ENCODE measurements around the gene LBHD1. TPM values are rescaled to one million over a fixed set of nuclear protein-coding genes. Genes with fewer than 3 reads are reported as not detected.

LBHD1 gene
- total RNA-seq (1 to 10 TPM in 3 of 4 donors, under 1 TPM in 1; 0.74 to 3.2 (median 1.9) TPM), polyA plus RNA-seq (1 to 10 TPM in 2 of 3 donors, under 1 TPM in 1; 0.98 to 3.6 (median 1.6) TPM)
- long read RNA-seq, donor 1 = 0 reads
- long read RNA-seq, donor 2, partial matches to known transcripts = 1 of 2 reads
- long read RNA-seq, donor 2, other reads (novel, unspliced or antisense) = 1 of 2 reads

DNA sequence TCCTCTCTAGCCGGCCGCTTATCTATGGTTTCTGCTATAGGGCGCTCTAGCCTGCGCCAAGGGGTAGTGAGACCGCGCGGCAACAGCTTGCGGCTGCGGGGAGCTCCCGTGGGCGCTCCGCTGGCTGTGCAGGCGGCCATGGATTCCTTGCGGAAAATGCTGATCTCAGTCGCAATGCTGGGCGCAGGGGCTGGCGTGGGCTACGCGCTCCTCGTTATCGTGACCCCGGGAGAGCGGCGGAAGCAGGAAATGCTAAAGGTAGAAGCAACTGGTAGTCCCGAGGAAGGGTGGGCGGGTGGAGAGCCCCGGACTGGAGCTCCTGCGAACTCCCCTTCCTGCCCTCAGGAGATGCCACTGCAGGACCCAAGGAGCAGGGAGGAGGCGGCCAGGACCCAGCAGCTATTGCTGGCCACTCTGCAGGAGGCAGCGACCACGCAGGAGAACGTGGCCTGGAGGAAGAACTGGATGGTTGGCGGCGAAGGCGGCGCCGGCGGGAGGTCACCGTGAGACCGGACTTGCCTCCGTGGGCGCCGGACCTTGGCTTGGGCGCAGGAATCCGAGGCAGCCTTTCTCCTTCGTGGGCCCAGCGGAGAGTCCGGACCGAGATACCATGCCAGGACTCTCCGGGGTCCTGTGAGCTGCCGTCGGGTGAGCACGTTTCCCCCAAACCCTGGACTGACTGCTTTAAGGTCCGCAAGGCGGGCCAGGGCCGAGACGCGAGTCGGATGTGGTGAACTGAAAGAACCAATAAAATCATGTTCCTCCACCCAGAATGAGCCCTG lies at the start of gene LBHD1, which contains the start of gene UQCC3:
LBHD1 (minus strand) TSS at position 660 of the 782 bp plus-strand sequence. CDS start 2,236 bp downstream, outside the sequence.
UQCC3 (plus strand) TSS at position 66 of the 782 bp plus-strand sequence; CDS start at position 139, 73 bp downstream.
- Histone ChIP-seq H3K27ac (peak within 1 kb of the TSS; percentile 87), H3K9me3 (no peaks in the 10 kb centered on the region), H3K36me3 (ENCODE audit: insufficient read depth in 1 of 2, low read depth in 1 of 2) (peaks cover 9 to 51% of the 10 kb centered on the region in 2 donors), H3K4me3 (peak within 1 kb of the TSS; percentile 98), H3K27me3 (ENCODE audit: insufficient read depth in 3 of 3, low read length in 2 of 3) (no peaks in the 10 kb centered on the region), H3K4me1 (peaks cover 43% of the 10 kb centered on the region)
- TF ChIP-seq, protein P1, sequence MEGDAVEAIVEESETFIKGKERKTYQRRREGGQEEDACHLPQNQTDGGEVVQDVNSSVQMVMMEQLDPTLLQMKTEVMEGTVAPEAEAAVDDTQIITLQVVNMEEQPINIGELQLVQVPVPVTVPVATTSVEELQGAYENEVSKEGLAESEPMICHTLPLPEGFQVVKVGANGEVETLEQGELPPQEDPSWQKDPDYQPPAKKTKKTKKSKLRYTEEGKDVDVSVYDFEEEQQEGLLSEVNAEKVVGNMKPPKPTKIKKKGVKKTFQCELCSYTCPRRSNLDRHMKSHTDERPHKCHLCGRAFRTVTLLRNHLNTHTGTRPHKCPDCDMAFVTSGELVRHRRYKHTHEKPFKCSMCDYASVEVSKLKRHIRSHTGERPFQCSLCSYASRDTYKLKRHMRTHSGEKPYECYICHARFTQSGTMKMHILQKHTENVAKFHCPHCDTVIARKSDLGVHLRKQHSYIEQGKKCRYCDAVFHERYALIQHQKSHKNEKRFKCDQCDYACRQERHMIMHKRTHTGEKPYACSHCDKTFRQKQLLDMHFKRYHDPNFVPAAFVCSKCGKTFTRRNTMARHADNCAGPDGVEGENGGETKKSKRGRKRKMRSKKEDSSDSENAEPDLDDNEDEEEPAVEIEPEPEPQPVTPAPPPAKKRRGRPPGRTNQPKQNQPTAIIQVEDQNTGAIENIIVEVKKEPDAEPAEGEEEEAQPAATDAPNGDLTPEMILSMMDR (IDR thresholded peaks at IDR 0.05) = no peak
- peak; percentile 74 to 85 for DNase-seq
- intact Hi-C loops (cut with DNase I) = no loop called here
- WGBS, 3 donors = 0% methylated on average over 58 to 59 of the region's 59 CpGs
- peak; percentile 78 to 87 (median 84) for ATAC-seq

DNA sequence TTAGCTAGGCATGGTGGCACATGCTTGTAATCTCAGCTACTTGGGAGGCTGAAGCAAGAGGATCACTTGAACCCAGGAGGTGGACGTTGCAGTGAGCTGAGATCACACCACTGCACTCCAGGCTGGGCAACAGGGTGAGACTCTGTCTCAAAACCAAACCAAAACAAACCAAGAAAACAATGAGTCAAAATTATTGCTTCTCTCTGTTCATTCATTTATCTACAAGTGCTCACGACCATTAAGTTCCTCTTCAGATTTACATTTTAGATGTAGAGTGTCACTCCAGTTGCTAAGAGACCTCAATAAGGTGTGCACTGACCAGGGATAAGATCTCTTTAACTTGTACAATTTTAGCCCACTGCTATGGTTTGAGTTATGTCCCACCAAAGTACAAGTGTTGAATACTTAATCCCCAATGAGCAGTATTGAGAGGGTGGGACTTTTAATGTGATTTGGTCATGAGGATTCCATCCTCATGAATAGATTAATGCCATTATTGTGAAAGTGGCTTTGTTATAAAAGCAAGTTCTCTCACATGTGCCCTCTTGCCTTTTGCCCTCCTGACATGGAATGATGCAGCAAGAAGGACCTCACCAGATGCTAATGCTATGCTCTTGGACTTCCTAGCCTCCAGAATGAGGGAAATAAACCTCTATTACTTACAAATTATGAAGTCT lies 47.4 kb upstream of the LBHD1 start:
- Histone ChIP-seq H3K27me3 (ENCODE audit: insufficient read depth in 3 of 3, low read length in 2 of 3) (no peaks in the 10 kb centered on the region), H3K9me3 (no peaks in the 10 kb centered on the region), H3K27ac (no peak overlapping the region), H3K4me3 (no peak overlapping the region), H3K36me3 (ENCODE audit: insufficient read depth in 1 of 2, low read depth in 1 of 2) (peaks cover 24 to 99% of the 10 kb centered on the region in 2 donors), H3K4me1 (peaks cover 14% of the 10 kb centered on the region)
- TF ChIP-seq, protein P1 (IDR thresholded peaks at IDR 0.05) = no peak
- intact Hi-C loops (cut with DNase I) = no loop called here
- ATAC-seq (no peak), DNase-seq (no peak)
- WGBS, 3 donors = 80 to 89% (median 80%) methylated on average over 2 of the region's 2 CpGs

DNA sequence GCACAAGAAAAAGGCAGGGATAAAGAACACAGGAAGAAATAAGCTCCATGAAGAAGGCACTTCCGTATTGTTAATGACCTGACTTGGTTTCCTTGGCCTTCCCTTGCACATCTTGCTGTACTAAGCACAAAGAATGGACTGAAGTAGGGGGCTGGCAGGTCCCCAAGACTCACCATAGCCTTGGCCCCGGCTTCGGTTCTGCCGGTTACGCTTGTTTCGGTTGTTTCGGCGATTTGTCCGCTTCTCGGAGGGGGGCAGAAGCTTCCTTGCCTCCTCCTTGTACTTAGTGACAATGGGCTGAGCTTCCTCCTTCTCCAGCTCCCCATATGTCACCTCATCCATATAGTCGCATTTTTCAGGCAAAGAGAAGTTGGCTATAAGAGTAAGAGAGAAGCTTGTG lies 44.7 kb upstream of the LBHD1 start:
- ATAC-seq (no peak), DNase-seq (no peak)
- Histone ChIP-seq H3K4me3 (no peak overlapping the region), H3K27ac (peak overlapping the region; percentile 47), H3K9me3 (no peaks in the 10 kb centered on the region), H3K36me3 (ENCODE audit: insufficient read depth in 1 of 2, low read depth in 1 of 2) (peaks cover 21 to 99% of the 10 kb centered on the region in 2 donors), H3K27me3 (ENCODE audit: insufficient read depth in 3 of 3, low read length in 2 of 3) (no peaks in the 10 kb centered on the region), H3K4me1 (peaks cover 16% of the 10 kb centered on the region)
- TF ChIP-seq, protein P1 (IDR thresholded peaks at IDR 0.05) = no peak
- intact Hi-C loops (cut with DNase I) = no loop called here
- WGBS, 3 donors = 51 to 69% (median 60%) methylated on average over 11 of the region's 11 CpGs

DNA sequence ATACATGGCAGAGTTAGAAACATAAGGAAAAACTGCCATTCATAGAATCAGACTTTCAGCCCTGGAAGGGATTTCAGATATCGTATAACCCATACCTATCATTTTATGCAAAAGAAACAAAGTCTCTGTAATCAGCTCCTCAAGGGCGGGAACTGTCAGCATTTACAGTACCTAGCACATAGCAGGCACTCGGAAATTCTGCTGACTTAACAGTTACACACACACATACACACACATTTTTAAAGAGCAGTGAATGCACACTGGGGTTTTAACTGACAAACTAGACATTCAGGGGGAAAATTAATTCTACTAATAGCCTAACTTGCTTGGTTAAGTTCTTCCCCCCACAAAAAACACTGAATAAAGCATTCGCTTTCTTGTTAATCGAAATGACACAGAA lies 44.1 kb upstream of the LBHD1 start:
- Histone ChIP-seq H3K27ac (no peak overlapping the region), H3K4me1 (peaks cover 16% of the 10 kb centered on the region), H3K4me3 (no peak overlapping the region), H3K36me3 (ENCODE audit: insufficient read depth in 1 of 2, low read depth in 1 of 2) (peaks cover 19 to 99% of the 10 kb centered on the region in 2 donors), H3K9me3 (no peaks in the 10 kb centered on the region), H3K27me3 (ENCODE audit: insufficient read depth in 3 of 3, low read length in 2 of 3) (no peaks in the 10 kb centered on the region)
- TF ChIP-seq, protein P1 (IDR thresholded peaks at IDR 0.05) = no peak
- DNase-seq = no peak
- intact Hi-C loops (cut with DNase I) = no loop called here
- no peak for ATAC-seq
- WGBS, 3 donors = 82 to 91% (median 83%) methylated on average over 5 of the region's 5 CpGs

Measured in psoas muscle (tissue), 8 donors.